OCI-LY1 (cell line): ENCODE measurements around the gene CACNB2.

Source experiments
- CTCF ChIP-seq: fragments of 200-600 bp; sonication (generic), shearing (Covaris generic); IDR thresholded peaks from 2 replicates; pipeline ENCODE4 v1.5.1; 2017; ENCODE audit warnings: mild to moderate bottlenecking, antibody characterized with exemption, low read length, moderate library complexity, mixed read lengths
- EZH2 ChIP-seq: fragments of 200-600 bp; sonication (generic), shearing (Covaris generic); IDR thresholded peaks from 2 replicates; pipeline ENCODE4 v1.8.0; 2017; ENCODE audit warnings: borderline replicate concordance, mixed run types, mild to moderate bottlenecking, antibody characterized with exemption, low read length, moderate library complexity, mixed read lengths

DNA sequence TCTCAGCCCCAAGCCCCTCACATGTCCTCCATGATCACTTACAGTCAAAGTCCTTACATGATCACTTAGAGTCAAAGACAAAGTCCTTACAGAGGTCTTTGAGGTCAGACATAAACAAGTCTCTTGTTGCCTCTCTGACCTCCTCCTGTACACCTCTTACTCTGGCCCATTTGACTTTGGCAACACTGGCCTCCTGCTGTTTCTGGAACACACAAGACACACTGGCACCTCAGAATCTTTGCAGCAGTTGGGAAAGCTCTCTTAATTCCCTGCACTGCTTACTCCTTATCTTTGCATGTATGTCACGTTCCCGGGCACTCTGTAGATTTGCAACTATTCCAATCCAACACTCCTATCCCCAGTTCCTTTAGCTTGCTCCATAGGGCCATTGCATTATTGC is 408.9 kb downstream of the CACNB2 start:
- TF ChIP-seq CTCF = no peak
- no peak for TF ChIP-seq EZH2
